HG03521 (cell line): ENCODE results near the gene TFG.

Source experiments
- ATAC-seq: cut with Tn5 transposase; IDR thresholded peaks from one replicate; pipeline ENCODE4 v1.9.1; 2021; ENCODE audit warnings: mild to moderate bottlenecking, moderate library complexity; ENCODE audit not compliant: unreplicated experiment

Gene TFG

DNA sequence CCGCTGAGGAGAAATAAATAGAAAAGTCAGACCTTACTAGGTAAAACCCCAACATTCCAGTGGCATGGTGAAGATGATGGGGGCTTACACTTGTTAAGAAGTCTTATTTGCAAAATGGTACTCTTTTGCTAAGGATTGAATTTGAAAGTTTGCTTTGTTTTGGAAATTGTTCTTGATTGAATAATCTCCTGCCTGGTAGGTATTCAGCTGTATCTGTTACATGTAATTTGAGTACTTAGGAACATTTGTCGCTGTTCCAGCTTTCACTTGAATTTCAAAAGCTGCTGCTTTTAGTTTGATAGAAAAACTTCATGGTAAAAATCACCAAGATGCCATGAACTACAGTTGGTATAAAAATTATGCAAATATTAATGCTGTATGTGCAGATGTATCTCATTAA lies 44.6 kb downstream of the TFG start:
- no peak for ATAC-seq

GRCh38 chr3:100754563-100755334 lies 45.5 kb downstream of the TFG start:
- no peak for ATAC-seq

- no peak for ATAC-seq
These were observed 47.1 kb downstream of the TFG start for GRCh38 chr3:100756441-100756840.

DNA sequence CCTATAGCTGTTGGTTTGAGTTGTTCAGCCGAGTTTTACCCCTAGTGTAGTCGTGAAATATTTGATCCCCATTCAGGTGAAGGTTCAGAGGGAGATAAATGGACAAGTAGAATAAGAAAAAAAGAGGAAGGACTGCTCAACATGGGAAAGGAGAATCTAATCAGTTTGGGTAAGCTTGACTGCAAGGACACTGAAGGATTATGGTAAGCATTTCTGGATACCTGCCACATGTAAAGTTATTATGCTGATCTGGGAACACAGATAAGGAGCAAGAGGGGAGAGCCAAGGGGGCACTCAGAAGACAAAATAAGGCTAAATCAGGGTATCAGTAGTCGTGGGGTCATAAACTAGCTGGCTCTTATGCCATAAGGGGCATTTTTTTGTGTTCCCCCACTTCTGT lies 49.9 kb downstream of the TFG start:
- ATAC-seq = no peak

GRCh38 chr3:100759950-100760349 lies 50.7 kb downstream of the TFG start:
- ATAC-seq = no peak

GRCh38 chr3:100760377-100760776 lies 51.1 kb downstream of the TFG start:
- no peak for ATAC-seq

- peak; percentile 68 for ATAC-seq
These were observed 52.1 kb downstream of the TFG start for GRCh38 chr3:100761211-100761942.

GRCh38 chr3:100761951-100762350 lies 52.7 kb downstream of the TFG start:
- no peak for ATAC-seq

GRCh38 chr3:100765437-100765975 lies 56.2 kb downstream of the TFG start:
- ATAC-seq = no peak

DNA sequence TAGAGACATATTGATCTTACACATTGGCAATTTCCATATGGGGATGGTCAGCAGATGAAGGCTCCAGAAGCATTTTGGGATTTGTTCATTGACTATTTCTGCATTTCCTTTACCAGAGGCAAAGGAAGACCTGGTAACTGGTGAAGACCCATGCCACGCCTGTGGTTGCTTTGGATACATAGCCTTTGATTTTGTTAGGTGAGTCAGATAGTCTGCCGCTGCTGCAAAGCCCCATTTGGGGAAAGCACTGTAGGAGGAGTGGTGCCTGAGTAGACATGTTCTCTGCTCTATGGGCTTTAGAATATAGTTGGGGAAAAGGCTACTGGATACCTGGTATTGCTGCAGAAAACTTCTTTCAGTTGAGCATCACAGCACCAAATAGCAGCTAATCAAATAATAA lies 56.8 kb downstream of the TFG start:
- ATAC-seq = no peak

DNA sequence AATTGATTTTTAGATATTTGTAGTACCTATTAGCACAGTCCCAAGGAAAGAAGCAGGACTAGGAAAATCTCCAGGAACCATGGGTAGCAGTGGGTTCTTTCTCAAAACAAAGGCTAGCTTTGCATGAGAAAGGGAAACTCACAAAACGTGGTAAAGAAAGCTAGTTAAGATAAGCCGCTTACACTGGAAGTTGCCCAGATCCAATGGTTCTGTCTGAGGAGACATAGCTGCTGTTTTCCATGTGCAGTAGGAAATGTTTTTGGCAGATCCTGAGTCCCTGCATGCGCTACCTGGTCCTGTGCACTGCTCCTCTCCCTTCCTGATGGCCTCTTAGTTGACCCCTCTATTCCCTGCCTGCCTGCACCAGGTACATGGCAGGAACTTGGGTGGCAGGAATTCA lies 60.4 kb downstream of the TFG start:
- no peak for ATAC-seq

- ATAC-seq = no peak
These were observed 65.9 kb downstream of the TFG start for GRCh38 chr3:100775226-100775625.

DNA sequence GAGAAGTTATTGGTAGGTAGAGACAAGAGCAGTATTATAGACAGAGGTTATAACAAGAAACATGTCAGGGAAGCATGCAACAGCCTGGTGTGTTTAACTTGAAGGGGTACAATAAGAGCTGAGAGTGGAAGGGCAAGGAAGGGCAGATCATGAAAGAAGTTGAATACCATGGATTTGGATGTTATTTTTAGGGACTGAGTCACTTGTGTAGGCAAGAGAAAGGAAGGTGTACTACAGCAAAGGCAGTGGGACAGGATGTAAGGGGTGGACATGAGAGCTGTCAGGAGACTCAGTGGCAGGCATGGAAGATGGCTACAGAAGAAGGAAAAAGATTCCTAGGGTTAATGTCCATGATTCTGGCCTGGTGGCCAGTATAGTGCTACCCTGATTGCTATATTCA lies 66.4 kb downstream of the TFG start:
- no peak for ATAC-seq

DNA sequence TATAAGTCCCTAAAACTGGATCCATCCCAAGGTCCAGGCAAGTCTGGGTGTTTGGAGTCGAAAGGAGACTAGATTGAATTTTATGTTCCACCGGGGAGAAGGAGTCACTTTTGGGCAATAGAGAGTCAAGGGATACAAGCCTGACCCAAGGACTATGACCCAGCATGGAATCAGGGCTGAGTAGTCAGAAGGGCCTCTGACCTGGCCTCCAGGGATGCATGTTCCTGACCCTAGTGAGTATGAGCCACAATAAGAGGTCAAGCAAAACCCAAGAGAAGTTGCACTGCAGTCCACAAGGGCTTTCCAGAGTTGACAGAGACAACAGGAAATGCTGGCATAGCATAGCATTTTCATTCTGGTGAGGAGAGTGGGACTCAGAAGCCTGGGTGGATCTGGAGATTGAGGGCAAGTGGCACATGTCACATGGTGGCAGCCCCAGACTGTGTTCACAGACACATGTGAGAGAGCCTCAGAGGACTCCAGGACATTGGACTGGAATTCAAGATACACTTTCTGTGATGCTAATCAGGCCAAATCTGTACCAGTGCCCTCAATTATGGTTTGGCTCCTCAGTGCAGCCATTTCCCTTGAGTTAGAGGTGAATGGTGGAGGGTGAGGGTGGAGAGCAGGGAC lies 66.9 kb downstream of the TFG start:
- no peak for ATAC-seq

GRCh38 chr3:100776746-100777145 lies 67.5 kb downstream of the TFG start:
- no peak for ATAC-seq

- ATAC-seq = no peak
These were observed 68.0 kb downstream of the TFG start for GRCh38 chr3:100777271-100777670.

GRCh38 chr3:100779480-100779879 lies 70.2 kb downstream of the TFG start:
- no peak for ATAC-seq

DNA sequence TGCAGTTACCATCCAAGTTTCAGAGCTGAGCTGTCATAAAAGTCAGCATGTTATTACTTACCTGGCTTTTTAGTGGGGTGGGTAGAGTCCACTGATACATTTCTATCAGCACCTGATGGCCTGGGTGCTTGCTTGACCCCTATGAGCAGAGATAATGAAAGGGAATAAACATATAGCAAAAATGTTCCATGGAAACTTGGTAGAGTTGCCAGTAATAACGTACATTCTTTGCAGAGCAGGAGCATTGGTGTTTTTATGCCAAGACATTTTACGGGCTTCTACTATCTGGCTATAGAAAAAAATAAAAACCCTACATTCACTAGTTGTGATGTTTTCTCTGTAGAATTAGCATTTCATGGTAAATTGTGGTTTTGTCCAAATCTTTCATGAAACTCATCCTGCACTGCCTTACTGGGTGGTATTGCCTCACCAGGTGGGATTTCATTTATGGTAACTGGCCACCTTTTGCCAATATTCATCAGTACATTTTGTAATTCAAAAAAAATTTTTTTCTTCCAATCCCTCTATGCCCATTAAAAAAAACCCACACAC lies 70.9 kb downstream of the TFG start:
- ATAC-seq = no peak

GRCh38 chr3:100781301-100781700 lies 72.0 kb downstream of the TFG start:
- no peak for ATAC-seq

DNA sequence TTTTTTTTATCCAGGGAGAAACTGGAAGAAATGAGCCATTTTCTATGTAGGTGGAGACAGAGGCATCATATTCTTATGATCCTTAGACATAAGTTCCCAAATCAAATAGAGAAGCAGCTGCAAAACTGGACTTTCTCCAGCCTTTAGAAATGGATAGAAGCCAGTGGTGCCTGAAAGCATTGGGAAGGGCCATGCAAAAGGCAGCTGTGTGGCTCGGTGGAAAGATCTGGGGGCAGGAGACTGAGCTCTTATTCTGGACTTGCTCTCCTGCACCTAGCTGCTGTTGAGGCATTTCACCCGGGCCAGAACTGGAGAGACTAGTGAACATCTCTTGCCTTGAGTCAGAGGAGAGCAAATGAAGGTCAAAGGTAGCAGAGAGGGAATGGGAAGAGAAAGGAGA lies 73.1 kb downstream of the TFG start:
- no peak for ATAC-seq

DNA sequence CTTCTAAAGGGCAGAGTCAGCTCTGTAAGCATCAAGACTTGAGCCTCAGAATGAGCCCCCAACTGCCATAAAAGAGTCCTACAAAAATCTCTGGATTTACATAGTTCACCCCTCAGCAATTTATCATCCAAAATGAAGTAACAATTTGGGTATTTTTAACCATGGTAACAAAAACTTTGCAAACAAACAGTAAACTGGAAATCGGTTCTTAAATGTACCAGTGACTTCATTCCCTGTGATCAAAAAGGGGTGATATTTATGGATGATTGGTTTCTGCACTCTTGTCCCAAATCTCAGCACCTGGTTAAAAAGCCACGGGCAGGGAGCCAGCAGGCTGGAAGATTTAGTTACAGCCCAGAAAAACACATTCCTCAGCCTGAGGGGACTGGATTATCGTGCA lies 73.6 kb downstream of the TFG start:
- no peak for ATAC-seq
